HG03060 (cell line): ENCODE results near the gene OVOL1.
"Not testable (repeated sequence)": the region's sequence is repeated elsewhere in the genome, so short reads cannot be mapped to it uniquely, and the experiment has no call there.

ENCODE experiments used
- ATAC-seq: cut with Tn5 transposase; IDR thresholded peaks from one replicate; pipeline ENCODE4 v1.9.1; 2021; ENCODE audit warnings: low read depth, moderate number of reproducible peaks; ENCODE audit not compliant: unreplicated experiment

Gene OVOL1

DNA sequence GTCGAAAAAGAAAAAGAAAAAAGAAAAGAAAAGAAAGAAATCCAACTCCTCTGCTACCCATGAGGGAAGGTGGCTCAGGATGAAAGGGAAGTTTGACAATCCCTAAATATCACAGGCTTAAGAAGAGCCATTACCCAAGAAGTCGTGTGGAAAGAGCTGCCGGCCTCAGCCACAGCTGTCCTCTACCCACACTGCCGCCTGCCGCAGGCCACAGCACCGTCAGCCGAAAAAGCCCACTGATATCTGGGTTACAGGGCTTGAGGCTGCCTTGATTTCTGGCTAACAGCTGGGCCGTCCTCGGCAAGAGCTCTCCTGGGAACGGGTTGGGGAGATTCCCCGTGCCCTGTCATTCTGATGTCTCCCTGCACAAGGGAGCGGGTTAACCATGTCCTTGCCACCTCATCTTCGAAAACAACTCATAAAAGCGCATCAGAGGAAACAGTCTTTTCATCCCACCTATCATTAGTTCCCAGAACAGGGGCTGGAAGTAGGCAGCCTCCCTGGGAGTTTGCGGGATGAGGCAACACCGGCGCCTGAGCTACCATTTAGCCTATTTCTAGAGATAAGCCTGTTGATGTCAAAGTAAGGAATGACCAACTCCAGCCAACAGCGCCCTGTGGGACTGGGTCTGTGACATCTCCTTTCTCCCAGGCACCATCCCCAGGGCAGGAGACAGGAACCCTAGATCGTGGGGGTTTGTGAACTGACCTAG lies 25.1 kb downstream of the OVOL1 start:
- no peak for ATAC-seq

DNA sequence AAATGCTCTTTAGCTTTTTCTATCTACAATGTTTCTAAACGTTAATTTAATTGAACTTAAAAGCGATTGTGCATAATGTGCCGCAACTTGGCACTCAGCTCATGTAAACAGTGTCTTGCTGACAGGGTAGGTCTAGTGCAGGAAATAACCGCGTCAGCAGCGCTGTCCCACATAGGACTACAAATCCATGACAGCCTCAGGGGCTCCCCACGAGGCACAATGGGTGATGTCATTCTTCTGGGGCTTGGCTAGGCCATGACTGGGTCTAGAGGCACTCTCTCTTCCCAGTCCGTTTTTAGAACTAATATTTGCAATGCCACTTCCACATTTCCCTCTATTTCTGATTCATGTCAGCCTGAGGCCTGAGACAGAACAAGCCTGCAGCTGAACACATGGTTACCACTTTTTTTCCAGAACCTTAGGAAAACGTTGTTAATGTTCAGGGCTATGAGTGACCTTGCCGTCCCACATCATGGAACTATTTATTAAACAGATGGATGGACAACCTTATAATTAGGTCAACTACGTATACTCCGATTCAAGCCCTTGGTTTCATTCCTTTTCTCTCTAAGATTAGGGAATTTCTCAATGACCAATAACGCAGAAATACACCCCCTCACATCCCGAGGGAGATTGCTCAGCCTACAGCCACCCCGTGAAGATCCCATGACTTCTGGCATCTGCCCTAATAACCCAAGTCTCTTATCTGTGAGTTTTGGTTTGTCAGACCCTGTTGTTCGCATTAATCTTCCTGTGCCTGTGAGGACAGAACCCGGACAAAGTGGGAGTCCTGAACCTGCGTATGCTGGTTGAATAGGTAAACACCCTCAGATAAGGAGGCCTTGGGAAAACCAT lies 27.5 kb downstream of the OVOL1 start:
- no peak for ATAC-seq

DNA sequence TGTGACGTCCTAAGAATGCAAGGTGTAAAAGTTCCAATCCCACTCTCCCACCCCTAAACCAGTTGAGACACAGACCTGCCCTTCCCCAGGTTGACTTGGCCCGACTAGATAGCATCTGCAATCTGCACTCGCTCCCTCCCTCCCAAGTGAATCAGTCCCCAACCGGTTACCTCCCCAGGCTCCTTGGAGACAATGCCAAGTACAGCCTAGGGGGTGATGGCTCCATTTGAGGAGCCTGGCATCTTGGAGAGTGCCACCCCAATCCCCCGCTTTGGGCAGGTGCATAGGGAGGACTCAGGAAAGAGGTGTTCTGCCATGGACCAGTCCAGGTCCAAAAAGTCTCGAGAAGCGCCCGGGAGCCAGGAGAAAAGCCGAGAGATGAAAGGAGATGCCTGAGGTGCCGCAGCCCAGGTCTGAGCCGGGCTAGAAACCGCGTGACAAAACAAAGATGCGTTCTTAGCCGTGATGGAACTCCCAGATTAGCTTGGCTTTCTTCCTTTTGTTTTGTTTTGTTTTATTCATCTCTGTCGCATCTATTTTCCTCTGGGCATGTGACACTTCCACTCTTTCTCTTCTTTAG lies 28.2 kb downstream of the OVOL1 start:
- no peak for ATAC-seq

DNA sequence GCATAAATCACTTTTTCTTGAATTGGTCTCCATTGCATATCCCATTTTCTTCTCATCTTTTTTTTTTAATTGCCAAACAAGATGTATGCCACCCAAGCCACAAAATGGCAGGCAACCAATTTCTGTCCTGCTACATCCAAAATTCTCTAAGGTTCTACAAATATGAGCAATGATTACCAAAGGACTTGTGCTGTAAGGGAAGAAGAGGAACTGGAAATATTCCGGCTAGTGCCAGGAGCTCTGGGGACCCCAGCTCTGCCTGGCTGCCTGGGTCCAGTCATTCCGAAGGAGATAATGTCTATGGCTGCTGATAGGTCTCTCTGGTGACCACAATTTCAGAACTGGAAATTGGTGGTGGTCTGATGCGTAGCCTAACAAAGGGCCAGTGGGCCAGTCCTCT lies 29.8 kb downstream of the OVOL1 start:
- ATAC-seq = no peak

DNA sequence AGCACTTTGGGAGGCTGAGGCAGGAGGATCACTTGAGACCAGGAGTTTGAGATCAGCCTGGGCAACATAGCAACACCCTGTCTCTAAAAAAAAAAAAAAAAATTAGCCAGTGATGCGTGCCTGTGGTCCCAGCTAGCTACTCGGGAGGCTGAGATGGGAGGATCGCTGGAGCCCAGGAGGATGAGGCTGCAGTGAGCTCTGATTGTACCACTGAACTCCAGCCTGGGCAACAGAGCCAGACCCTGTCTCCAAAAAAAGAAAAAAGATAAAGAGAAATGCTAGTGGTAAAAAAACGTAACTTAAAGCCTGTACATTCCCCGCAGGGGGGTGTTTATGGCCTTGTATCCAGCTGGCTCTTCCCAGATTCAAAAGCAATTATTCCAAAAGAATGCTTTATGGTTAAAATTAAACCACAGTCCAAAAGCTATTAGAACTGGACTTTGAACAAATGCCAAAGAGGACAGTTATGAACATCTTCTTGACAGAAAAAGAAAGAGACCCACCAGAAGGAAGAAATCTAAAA lies 30.5 kb downstream of the OVOL1 start:
- no peak for ATAC-seq

DNA sequence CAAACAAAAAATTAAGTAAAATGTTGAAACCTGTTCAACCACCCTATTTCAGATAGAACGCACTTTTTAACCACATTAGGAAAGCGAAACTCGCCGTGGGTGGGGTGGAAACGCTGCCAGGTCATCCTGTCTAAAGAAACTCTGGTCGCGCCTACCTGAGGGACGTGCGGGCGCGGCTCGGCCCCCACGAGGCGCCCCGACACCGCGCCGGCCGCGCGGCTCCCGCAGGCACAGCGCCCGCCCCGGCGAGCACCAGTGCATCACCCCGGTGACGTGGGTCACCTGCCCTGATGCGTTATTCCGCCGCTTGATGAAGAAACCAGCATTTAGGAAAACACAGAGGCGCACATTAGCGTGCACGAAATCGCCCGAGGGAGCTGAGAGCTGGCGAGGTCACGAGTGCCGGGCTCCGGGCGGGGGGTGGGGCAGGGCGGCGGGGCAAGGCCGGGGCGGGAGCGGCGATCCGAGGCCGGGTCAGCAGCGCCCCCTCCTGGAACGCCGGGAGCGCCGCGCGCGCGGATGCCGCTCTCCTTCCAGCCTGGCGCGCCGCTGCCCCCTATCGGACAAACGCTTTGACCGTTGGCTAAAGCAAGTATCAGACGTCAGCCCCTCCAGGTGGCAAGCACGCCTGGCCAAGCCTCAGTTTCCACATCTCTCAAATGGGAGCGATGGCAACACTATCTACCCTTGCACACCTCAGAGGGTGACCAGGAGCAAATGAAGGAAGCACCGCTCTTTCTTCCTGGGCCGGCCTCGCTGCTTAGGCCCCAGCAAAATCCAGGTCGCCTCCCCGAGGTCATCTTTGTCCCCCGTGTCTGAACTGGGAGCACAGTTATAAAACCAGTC lies 31.2 kb downstream of the OVOL1 start:
- peak; percentile 47 for ATAC-seq

DNA sequence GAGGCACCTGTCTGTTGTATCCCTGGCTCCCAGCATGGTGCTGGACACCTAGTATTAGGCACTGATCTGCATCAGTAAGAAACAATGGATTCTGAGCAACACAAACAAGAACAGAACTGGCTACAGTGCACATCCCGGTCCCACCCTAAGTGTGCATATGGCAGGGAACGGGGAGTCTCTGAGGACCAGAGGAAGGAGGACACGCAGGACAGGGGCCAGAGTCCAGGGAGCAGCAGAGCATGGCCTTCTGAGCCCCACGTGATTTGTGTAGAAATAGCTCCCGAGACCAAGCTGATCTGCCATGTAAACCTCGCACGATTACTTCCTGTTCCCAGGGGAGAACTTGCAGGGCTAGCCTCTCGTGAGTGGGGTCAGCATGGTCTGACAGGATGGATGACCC lies 34.2 kb downstream of the OVOL1 start:
- no peak for ATAC-seq

DNA sequence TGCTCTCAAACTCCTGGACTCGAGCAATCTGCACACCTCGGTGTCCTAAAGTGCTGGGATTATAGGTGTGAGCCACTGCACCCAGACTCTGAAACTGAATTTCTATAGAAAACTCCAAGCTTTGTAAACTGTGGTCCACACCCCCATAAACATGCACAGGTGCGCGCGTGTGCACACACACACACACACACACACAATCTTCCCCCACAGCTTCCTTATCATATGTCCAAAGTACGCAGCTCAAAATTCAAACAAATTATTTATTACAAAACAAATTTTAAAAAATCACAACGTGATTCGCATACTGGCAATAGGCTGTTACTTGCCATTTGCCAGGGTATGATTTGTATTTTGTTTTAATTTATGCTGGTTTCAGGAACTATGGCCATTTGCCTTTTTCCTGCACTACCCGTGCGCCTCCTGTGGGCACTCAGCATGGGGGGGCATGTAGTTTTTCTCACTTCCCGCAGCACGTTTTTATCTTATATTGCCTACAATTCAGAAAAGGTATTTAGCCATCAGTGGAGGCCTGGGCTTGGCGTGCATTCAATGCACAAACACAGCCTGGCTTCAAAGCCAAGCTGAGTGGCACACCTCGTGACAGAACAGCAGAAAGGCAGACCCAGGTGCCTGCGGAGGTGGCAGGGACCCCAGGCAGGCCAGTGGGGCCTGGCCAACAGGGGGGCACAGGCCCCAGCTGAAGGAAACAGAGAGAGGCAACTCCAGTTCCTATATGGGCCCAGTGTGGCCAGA lies 36.1 kb downstream of the OVOL1 start:
- no peak for ATAC-seq

DNA sequence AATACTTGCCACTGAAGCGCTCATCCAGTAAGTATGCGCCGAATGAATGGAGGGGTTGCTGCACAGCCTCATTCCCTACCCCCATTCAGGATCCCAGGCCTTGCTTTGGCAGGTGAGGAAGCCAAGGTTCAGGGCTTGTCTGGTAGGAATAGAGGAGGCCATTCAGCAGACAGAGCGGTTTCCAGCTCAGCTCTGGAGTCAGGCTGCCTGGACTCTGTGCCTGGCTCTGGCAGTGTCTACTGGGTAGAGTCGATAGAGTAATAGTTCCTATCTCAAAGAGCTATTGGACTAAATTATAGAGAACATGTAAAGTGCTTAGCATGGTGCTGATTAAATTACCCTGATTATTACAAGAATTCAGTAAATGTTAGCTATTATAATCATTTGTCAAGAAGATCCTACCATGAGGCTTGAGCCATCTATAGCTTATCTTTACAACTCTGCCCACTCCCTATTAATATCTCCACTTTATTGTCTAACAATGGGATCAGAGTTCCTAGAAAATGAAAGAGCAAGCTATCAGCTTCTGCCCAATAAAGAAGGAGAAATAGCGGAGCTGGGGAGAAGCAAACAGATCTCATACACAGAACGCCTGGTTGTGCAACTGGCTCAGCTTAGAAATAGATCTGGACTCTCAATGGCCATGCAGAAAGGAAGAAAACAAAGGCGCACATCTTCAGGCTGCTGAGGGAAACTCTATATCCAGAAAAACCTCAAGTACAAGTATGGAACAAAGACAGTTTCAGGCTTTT lies 40.3 kb downstream of the OVOL1 start:
- ATAC-seq = no peak

DNA sequence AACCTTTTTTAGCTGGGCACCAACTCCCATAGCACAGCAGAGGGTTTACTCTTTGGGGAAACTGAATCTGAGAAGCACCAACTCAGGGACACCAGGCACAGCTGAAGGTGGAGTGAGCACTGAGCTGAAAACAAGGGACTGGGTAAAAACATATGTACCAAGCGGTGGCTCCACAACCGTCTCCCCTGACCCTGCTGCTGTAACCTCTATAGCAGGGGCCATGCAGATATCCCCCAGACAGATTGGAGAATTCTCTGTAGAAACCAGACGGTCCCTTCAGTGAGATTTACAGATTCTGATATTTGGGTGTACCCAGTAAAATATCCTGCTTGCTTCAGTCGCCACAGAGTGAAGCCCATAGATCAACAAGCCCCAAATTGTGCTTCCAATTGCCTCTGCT lies 42.6 kb downstream of the OVOL1 start:
- no peak for ATAC-seq

DNA sequence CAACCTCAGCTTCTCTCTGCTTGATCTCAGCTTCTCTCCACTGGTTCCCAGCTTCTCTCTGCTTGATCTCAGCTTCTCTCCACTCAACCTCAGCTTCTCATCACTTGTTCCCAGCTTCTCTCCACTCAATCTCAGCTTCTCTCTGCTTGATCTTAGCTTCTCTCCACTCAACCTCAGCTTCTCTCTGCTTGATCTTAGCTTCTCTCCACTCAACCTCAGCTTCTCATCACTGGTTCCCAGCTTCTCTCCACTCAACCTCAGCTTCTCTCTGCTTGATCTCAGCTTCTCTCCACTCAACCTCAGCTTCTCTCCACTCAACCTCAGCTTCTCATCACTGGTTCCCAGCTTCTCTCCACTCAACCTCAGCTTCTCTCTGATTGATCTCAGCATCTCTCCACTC lies 45.4 kb downstream of the OVOL1 start:
- ATAC-seq = not testable (repeated sequence)

DNA sequence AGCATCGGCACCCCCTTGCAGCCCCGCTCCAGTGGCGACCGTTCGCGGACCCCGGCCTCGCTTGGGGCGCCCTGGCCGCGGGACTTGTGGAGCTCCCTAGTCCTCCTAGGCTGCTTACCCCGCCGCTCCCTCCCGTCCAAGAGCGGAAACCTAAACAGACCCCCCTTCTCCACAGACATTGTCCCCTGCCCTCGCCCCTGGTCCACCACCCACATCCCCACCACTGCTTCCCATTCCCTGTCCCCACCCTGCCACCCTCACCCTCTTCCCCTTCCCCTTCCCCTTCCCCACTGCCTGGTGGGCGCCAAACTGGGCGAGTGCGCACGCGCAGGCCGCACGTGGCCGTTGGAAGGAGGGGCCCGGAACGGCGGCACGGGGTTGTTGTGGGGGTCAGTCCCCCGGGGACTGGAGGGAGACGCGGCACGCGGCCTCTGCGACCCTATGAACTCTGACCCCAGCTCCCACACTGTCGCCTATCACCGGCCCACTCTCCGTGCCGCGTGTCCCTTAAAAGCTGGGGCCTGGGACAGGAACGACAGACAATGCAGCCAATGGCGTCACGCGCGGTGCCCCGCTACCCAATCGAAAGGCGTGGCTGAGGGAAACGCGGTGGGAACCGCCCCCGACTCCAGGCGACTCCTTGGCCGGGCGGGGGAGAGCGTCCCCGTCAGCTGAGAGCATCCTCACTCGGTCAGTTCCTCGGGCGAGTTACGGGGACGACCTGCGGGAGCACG lies 46.6 kb downstream of the OVOL1 start, which contains the start of gene SNX32:
Gene SNX32 (plus strand): TSS at position 667 of the 734 bp plus-strand sequence. CDS start 103 bp downstream, outside the sequence.
- no peak for ATAC-seq

DNA sequence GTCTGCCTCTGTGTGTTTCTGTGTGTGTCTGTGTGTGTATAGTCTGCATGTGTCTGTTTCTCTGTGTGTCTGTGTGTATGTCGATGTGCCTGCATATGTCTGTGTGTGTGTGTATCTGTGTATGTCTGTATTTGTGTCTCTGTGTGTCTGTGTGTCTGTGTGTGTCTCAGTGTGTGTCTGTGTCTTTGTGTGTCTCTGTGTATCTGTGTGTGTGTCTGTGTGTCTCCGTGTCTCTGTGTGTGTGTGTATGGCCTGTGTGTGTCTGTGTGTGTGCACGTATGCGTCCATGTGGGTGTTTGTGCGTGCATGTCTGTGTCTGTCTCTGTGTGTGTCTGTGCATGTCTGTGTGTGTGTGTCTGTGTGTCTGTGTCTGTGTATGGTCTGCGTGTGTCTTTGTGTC lies 47.3 kb downstream of the OVOL1 start:
- no peak for ATAC-seq

DNA sequence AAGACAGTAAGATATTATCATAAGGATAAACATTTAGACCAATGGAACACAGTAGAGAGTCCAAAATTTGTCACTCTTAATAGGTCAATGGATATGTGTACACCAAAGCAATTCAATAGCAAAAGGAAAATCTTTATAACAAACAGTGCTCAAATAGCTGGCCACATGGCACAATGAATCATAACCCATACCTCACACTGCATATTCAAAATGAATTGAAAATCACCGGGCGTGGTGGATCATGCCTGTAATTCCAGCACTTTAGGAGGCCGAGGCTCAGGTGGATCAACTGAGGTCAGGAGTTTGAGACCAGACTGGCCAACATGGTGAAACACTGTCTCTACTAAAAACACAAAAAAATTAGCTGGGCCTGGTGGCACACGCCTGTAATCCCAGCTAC lies 55.3 kb downstream of the OVOL1 start:
- ATAC-seq = no peak

DNA sequence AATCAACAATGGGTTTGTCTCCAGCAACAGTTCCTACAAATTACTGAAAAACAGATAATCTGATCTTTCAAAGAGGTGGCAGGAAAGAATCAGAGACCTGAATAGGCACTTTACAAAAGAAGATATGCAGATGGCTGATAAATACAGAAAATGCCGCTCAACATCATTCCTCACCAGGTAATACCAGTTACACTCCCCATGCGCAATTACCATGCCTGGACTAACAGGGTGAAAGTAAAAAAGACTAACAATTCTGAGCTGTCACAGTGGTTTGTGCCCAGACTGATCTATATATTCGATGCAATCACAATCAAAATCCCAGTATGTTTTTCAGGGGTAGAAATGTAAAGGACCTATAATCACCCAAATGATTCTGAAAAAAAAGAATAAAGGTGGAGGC lies 56.9 kb downstream of the OVOL1 start:
- ATAC-seq = no peak

DNA sequence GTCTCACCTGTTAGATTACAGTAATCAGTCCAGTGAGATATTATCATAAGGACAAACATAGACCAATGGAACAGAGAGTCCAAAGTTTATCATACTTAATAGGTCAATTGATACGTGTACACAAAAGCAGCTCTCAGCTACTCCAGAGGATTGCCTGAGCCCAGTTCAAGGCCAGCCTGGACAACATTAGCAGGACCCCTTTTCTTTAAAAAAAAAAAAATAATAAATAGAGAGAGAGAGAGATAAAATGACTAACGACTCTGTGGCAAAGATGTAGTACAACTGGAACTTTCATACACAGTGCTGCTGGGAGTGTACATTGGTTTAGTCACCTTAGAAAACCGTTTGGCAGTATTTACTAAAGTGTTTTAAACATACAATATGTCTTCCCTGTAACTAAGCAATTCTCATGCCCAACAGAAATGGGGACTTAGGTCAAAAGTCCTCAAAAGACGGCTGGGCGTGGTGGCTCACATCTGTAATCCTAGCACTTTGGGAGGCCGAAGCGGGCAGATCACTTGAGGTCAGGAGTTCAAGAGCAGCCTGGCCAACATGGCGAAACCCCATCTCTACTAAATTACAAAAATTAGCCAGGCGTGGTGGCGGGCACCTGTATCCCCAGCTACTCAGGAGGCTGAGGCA lies 57.5 kb downstream of the OVOL1 start:
- no peak for ATAC-seq
